SK-N-SH treated with all-trans-retinoic acid at 6 μM for 48 hours (cell line): ENCODE measurements around the gene TFB2M.

ENCODE experiments used
- ATAC-seq: fragments of 200-7000 bp; cut with Tn5 transposase; 3 replicates; pipeline ENCODE4 v1.9.1; 2020; ENCODE audit warnings: mild to moderate bottlenecking, moderate library complexity
- ARNTL ChIP-seq: fragments of 450-650 bp; formaldehyde crosslinking; IDR thresholded peaks from 2 replicates; pipeline ENCODE4 v1.5.0; 2020; ENCODE audit warnings: low read depth, mild to moderate bottlenecking, moderate library complexity, borderline replicate concordance
- BACH2 ChIP-seq: fragments of 250-450 bp; sonication (Bioruptor Pico); IDR thresholded peaks from 2 replicates; pipeline ENCODE4 v1.9.0; 2021; ENCODE audit warnings: mild to moderate bottlenecking, borderline replicate concordance
- CREB5 ChIP-seq: fragments of 250-450 bp; sonication (Bioruptor Pico); IDR thresholded peaks from 2 replicates; pipeline ENCODE4 v1.5.1; 2020; ENCODE audit warnings: low read depth, mild to moderate bottlenecking, moderate library complexity
- CSDC2 ChIP-seq: fragments of 250-450 bp; sonication (Bioruptor Pico); IDR thresholded peaks from 2 replicates; pipeline ENCODE4 v1.5.0; 2020; ENCODE audit warnings: mild to moderate bottlenecking, moderate library complexity
- CSRNP3 ChIP-seq: fragments of 250-450 bp; sonication (Bioruptor Pico); IDR thresholded peaks from 2 replicates; pipeline ENCODE4 v1.5.1; 2021; ENCODE audit warnings: mild to moderate bottlenecking, moderate library complexity
- ESRRG ChIP-seq: fragments of 250-450 bp; sonication (Bioruptor Pico); IDR thresholded peaks from 2 replicates; pipeline ENCODE4 v1.6.1; 2021; ENCODE audit warnings: mild to moderate bottlenecking
- GLIS3 ChIP-seq: fragments of 250-450 bp; sonication (Bioruptor Pico); IDR thresholded peaks from 2 replicates; pipeline ENCODE4 v1.5.0; 2020; ENCODE audit warnings: mild to moderate bottlenecking, moderate library complexity
- ISL1 ChIP-seq: fragments of 250-450 bp; sonication (Bioruptor Pico); IDR thresholded peaks from 2 replicates; pipeline ENCODE4 v2.1.2; 2022; ENCODE audit warnings: mild to moderate bottlenecking, moderate library complexity
- OSR1 ChIP-seq: fragments of 250-450 bp; sonication (Bioruptor Pico); IDR thresholded peaks from 2 replicates; pipeline ENCODE4 v1.8.0; 2022; ENCODE audit warnings: moderate library complexity, mild to moderate bottlenecking, inconsistent platforms
- PATZ1 ChIP-seq: fragments of 250-450 bp; sonication (Bioruptor Pico); IDR thresholded peaks from 2 replicates; pipeline ENCODE4 v1.8.0; 2020; ENCODE audit warnings: mild to moderate bottlenecking, moderate library complexity, borderline replicate concordance
- PPARA ChIP-seq: fragments of 250-450 bp; sonication (Bioruptor Pico); IDR thresholded peaks from 2 replicates; pipeline ENCODE4 v1.5.0; 2020; ENCODE audit warnings: mild to moderate bottlenecking, borderline replicate concordance
- RARB ChIP-seq: fragments of 250-450 bp; sonication (Bioruptor Pico); IDR thresholded peaks from 2 replicates; pipeline ENCODE4 v1.8.0; 2021; ENCODE audit warnings: mild to moderate bottlenecking, moderate library complexity
- TCF4 ChIP-seq: fragments of 250-450 bp; sonication (Bioruptor Pico); IDR thresholded peaks from 2 replicates; pipeline ENCODE4 v1.8.0; 2021; ENCODE audit warnings: mild to moderate bottlenecking, moderate library complexity, borderline replicate concordance
- TOX ChIP-seq: fragments of 250-450 bp; sonication (Bioruptor Pico); IDR thresholded peaks from 2 replicates; pipeline ENCODE4 v1.8.0; 2021; ENCODE audit warnings: mild to moderate bottlenecking, moderate library complexity, borderline replicate concordance
- TSHZ2 ChIP-seq: fragments of 250-450 bp; sonication (Bioruptor Pico); IDR thresholded peaks from 2 replicates; pipeline ENCODE4 v1.5.0; 2020; ENCODE audit warnings: mild to moderate bottlenecking, moderate library complexity
- ZC3H10 ChIP-seq: fragments of 250-450 bp; sonication (Bioruptor Pico); IDR thresholded peaks from 2 replicates; pipeline ENCODE4 v1.5.1; 2021; ENCODE audit warnings: mild to moderate bottlenecking, moderate library complexity
- ZNF565 ChIP-seq: fragments of 450-650 bp; formaldehyde crosslinking; conservative IDR thresholded peaks from 2 replicates; pipeline ENCODE4 v1.5.0; 2020; ENCODE audit warnings: low read depth, mild to moderate bottlenecking, moderate library complexity
- ZNF70 ChIP-seq: fragments of 450-650 bp; formaldehyde crosslinking; IDR thresholded peaks from 2 replicates; pipeline ENCODE4 v1.5.0; 2020; ENCODE audit warnings: mild to moderate bottlenecking, moderate library complexity
- ZNF8 ChIP-seq: fragments of 450-650 bp; formaldehyde crosslinking; IDR thresholded peaks from 2 replicates; pipeline ENCODE4 v1.5.0; 2020; ENCODE audit warnings: mild to moderate bottlenecking, moderate library complexity

Gene TFB2M

GRCh38 chr1:246544001-246544400 lies 22.1 kb downstream of the TFB2M start:
- no peak for TF ChIP-seq BACH2 (CRISPR knock-in tag)
- no peak for TF ChIP-seq PATZ1 (CRISPR knock-in tag)
- no peak for TF ChIP-seq OSR1 (CRISPR knock-in tag)
- no peak for TF ChIP-seq TSHZ2
- no peak for TF ChIP-seq TCF4
- no peak for TF ChIP-seq CSRNP3 (CRISPR knock-in tag)
- ATAC-seq, result no peak

- TF ChIP-seq CREB5 (CRISPR knock-in tag) (no peak), CSDC2 (no peak), ZNF565 (CRISPR knock-in tag) (no peak), CSRNP3 (CRISPR knock-in tag) (no peak), GLIS3 (CRISPR knock-in tag) (no peak), ARNTL (CRISPR knock-in tag) (no peak), BACH2 (CRISPR knock-in tag) (no peak), ZNF8 (no peak), ZNF70 (CRISPR knock-in tag) (no peak), TSHZ2 (no peak), TCF4 (no peak), ESRRG (CRISPR knock-in tag) (no peak)
- ATAC-seq, result no peak
Measured at GRCh38 chr1:246540738-246541491, 25.1 kb downstream of the TFB2M start.

- ATAC-seq, result peak; percentile 15; the same call in 1 of the 3 replicates
- TF ChIP-seq TOX (CRISPR knock-in tag) (no peak), PATZ1 (CRISPR knock-in tag) (no peak), ZC3H10 (no peak), PPARA (CRISPR knock-in tag) (no peak), TCF4 (no peak), CSRNP3 (CRISPR knock-in tag) (no peak), RARB (no peak), ISL1 (CRISPR knock-in tag) (no peak), GLIS3 (CRISPR knock-in tag) (no peak), ZNF565 (CRISPR knock-in tag) (no peak), ZNF70 (CRISPR knock-in tag) (no peak)
Measured at GRCh38 chr1:246537887-246538286, 28.2 kb downstream of the TFB2M start.
